Measurements from ENCODE around the gene ADAMTS17.
A peak's percentile ranks its signal among the peaks of the same experiment; 100 is the strongest.

ADAMTS17 gene

DNA sequence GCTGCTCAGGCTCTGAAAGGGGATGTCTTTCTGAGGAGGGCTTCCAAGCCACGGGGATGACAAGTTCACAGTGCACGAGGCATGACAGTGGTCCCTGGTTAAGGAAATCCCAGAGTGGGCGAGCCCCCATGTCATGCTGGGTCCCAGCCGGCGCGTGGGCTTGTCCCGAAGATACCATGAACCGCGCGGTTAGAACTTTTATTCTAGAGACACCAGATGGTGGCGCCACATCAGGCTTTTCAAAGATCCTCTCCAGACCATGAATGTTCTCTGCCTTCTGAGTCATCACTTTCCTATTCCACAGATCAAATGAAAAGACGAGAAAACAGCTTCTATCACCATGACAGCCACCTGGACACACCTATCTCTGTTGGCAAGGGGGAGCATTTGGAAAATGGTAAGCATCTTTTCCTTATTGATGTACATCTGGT lies 380.7 kb downstream of the ADAMTS17 start:
- DNase-seq = peak in 1 of 2 donors; percentile 1

DNA sequence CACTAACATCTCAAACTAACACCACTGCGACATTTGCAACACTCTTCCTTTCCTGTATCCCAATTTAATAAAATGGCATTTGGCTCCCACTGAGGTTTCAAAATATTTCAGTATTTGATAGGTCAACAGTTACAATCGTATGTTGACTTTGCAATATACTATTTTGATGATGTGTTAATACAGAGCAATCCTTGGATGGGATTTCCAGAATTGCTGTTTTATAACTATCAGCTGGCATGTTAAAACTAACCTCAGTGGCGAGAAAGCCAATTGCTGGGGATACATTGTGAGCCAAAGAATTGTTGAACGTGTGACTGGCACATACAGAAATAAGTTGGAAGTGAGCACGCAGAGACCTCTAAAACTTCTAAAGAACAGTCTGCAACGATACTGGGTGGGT lies 382.4 kb downstream of the ADAMTS17 start:
- no peak for DNase-seq

DNA sequence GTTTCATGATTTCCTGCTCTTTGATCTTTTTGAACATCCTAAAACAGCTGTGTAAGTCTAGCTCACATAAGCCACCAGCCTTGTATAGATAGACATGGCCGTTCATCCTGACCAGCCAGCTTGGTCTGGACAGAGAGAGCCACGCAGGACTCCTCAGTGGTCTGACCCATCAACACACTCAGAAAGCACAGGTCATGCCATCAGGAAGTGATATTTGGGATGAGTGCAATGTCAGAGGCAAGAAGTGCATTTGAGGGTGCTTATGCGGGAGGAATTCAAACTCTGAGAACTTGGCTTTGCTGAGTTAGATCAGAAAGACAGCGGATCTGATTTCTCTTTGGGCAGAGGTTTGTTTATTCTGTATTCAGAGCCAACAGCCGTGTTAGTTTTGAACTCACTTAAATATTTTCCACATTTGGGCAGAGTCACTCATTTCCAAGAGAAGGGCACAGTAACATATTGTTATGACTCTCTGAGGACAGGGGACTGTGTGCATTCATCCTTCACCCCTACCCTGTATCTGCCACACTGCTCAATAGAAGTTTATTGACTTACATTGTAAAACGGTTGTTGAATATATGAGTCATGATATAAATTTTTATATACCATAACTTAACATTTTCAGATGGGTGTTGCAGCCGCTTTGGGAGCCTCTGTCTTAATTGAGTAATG lies 383.2 kb downstream of the ADAMTS17 start:
- DNase-seq = no peak

DNA sequence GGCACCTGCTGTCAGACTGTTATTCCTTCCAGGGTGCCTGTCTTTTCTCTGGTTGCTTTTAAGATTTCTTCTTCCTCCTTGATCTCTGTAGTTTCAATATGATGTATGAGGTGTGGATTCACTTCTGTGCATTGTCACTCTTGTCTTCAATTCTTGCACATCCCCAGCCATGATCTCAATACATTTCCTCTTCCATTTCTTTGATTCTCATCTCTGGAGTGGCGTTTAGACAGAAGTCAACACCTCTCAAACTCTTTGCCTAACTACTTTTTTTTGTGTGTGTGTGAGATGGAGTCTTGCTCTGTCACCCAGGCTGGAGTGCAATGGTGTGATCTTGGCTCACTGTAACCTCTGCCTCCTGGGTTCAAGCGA lies 384.1 kb downstream of the ADAMTS17 start:
- DNase-seq = no peak

DNA sequence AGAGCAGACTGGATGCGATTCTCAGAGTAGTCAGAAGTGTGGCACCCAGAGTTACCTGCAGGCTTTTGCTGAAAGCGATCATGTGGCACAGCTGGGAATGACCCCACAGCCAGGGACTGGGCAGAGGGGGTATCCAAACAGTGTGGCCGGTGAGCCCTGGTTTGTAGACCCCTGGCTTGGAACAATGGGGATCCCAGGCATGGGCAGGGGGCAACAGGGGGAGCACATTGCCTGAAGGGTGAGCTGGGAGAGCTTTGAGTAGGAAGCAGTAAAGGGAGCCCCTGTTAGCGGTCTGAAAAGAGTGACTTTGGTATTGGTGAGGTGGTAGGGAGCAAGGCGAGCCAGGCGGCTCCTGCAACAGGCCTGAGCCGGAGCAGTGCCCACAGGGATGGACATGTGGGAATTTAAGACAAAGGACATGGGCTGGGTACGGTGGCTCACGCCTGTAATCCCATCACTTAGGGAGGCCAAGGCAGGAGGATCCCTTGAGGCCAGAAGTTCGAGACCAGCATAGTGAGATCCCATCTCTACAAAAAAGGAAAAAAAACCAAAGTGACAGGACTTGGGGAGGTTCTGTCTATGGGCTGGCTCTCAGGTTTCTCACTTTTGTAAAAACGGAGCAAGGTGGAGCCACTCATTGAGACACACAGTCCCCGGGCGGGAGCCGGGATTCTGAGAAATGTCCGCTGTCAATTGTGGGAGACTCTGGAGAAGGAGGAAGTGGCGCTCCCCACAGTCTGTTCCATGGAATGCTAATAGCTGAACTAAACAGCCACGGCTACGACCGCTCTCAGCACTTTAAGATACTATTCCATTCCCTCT lies 384.7 kb downstream of the ADAMTS17 start:
- no peak for DNase-seq

DNA sequence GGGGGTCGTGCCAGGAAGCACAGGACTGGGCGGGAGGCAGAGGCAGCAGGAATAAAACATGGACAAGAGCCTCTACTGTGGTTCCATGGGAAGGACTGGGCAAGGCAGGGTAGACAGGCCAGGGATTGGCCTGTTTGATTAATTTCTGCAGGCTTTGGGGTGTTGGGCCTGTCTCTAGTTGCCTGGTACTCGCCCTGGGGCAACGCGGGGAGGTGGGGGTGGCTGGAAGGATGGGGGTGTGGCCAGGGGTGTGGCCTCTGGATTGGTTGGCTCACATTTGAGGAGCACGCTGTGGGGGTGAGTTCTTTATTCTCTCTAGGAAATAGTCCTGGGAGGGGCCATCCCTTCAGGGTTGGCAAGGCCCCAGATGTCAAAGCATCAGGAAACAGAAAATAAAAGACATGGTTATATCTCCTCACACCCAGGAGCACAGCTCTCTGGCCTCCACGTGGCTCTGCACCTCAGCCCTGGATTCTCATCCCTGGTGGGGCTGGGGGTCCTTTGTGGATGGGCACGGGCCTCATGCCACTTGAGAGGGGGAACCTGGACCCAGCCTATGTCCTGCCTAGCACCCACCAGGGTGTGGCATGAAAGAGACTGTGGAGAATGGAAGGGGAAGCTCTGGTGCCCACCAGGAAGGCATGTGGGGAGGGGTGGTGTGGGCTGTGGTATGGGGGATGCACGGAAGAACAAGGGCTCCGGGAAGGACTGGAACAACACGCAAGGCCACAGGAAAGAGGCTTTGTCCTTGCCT lies 385.6 kb downstream of the ADAMTS17 start:
- no peak for DNase-seq

DNA sequence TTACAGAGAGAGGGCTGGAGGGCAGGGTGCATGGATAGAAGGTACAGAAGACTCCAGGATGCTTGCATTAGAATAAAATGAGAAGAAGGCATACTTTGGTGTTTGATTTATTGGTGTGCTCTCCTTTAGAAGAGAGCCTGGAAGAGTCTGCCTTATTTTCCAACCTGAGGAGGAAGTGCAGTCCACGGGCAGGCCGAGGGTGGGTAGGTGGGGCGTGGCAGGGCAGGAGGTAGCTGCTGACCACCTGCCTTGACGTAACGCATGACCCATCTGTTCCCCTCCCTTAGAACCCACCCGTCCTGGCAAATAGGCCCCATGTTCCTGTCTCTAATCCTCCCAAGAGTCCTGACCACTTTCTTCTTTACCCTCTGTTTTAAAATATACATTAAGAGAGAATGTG lies 386.2 kb downstream of the ADAMTS17 start:
- no peak for DNase-seq

DNA sequence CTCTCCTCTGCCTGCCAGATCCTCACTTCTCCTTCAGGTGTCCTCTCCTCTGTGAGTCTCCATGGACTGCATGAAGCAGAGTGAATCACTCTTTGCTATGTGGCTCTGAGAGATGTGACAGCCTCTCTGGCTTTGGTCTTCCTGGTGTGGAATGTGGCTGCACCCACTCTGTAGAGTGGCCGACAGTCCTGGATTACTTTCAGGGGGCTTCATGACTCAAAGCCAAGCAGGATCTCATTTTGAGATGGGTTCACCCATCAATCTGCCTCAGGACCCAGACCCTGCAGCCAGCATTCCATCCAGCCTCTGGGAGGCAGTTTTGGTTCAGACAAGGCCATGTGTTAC lies 386.6 kb downstream of the ADAMTS17 start:
- no peak for DNase-seq

DNA sequence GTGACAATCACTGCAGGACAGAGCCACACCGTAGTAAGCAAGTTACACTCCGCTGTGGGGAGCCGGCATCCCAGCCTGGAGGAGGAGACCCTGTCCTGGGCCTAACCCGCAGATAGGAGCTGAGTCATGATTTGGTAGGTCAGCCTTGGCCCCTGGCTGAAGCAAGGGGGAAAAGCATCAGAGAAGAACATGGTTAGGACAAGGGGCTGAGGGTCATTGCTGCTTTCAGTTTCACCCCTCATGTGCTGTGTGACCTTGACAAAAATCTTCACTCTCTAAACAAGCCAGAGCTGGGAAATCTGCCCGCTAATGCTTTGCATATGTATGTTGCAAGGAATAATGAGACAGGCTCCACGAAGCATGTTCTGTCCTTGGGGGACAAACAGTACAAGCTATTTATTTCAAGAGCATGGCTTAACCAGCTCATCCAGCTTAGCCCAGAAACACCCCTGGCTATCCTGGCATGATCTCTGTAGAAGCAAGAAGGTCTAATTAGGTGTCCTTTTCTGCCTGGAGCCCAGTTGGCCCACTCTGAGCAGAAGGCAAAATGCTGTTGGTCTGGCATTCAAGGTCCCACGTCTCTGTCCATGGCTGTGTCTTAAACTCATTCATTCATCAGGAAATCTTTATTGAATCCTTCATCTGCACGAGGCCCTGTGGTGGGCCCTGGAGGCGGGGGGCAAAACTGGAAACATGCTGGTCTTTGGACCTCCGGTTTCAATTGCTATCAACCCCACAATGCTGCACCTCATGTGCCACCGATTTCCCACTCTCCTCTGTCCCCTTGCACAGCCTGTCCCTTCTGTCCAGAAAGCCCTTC lies 387.2 kb downstream of the ADAMTS17 start:
- DNase-seq = no peak

DNA sequence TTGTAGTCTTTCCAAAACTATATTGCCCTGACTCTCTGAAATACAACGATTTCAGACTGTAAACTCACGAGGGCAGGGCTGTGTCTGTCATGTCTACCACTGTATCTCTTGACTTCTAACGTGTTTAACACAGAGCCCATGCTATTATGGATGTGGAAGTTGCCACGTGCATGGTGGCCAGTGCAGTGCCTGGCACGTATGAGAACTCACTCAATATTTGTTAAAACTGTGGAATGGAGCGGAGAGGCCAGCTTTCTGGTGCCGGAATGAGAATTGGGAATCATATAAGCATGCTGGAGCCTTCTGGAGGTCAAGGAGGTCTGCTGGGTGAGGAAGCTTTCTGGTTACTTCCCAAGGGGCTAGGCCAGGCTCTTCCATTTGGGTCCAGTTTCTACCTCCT lies 387.9 kb downstream of the ADAMTS17 start:
- DNase-seq = no peak

DNA sequence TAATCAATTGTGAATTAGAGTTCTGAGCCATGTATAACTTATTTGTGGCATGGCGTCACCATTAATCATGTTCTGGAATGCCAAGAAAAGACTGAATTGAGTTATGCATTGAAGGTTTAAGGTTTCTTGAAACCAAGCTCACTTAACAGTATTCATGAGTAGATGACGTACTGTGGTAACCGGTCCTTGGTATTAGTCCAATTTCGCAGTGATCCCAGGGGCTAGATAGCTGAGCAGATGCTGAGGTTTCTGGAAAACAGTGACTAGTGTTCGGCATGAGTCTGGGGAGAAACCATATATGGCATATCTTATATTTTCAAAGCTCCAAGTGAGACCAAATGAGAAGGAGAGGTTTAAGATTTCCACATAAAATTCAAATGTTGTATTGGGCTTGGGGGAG lies 390.3 kb downstream of the ADAMTS17 start:
- DNase-seq = no peak

DNA sequence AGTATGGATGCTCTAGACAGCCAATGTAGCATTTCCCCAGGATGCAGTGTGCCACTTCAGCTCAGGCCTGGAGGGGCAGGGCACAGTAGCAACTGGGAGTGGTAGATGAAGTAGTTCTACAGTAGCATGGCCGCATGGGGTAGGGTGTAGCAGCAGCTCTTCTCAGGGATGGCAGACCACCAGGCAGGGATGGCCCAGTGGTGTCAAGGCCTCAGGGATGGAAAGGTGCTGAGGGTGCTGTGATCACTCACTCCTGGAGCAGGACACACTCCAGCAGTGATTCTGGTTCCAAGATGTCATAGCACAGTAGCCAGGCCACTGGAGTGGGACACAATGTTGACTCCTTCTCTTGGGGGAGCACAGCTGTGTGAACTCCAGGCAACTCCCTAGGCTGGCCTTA lies 397.6 kb downstream of the ADAMTS17 start:
- no peak for DNase-seq

DNA sequence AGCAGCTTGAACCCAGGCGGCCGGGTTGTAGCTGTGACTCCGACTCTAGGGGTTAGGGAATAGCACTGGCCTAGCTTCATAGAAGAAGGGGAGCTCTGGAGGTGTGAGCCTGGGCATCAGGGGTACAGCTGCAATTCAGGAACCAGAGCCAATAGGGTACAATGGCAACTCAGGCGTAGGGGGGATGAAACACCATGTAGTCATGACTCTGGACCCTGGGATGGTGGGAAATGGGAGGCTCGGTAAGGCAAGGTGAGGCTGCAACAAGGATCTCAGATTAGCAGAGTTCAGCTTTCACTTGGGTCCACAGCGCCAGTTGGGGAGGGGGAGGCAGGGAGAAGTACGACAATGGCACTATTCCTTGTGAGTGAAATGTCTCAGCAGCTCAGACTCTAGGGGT lies 398.3 kb downstream of the ADAMTS17 start:
- DNase-seq = no peak

DNA sequence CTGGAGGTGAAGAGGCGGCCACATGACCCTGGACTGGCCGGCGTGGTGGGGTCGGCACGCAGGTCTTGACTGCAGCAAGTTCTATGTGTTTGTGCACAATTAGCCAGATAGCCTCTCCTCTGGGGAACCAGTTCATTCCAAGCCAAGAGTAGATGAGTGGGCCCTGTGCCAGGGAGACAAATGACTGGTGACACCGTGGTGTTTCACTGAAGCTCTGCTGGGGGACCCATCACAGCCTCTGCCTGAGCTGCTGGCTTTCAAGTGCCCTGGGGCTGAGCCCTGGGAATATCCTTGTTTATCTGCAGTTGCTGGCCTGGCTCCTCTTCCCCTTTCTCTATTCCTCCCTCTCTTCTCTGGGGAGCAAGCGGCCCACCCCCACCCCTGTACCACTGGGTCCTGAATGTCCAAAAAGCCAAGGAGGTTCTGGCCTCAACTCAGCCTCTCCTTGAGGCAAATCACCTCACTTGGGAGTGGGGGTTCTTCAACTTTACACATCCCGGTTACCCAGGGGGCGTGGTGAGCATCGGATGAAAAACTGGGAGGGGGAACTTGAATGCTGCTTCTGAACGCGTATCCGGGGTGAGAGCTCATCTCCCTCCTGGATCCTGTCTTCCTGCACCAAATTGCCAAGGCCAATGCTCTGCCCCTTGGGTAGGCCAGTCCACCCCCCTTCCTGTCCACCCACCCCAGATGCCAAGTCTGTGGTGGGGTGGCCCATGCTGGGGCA lies 408.9 kb downstream of the ADAMTS17 start:
- DNase-seq = no peak

DNA sequence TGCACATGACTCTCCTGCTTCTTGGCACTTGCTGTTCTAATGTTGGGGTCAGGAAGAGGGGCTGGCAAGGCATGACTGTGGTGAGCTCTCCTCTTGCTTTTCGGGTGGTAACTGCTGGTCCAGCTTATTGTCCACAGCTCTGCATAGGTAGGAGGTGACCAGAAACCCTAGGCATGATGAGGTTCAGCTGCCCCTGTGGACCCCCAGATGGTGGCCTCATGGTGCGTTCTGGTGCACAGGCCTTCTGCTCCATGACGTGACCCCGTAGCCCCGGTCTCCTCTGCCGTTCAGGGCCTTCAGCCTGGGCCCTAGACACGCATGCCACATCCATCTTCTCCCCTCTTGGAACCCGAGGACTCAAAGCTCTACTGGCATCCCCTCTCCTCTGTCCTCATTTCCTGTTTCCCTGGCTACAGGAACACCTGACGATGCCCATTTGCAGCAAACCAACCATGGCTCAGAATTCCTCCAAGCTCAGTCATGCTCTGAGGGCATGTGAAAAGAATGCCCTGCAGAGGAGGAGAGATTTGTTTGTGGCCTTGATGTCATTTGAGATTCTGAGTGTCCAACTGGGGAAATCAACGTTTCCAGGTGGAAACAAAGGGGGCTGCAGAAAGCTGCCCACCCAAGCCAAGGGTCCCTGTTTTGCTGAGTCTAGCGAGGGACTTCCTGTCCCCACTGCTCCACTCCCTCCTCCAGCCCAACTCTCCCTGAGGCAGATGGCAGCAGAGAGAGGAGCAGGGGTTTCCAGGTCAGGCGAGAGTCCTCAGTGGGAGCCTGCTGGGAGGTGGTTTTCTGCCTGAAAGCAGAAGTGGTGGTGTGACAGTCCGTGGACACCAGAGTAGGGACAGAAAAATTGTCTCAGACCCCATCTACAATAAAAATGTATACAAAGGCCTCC lies 409.8 kb downstream of the ADAMTS17 start:
- DNase-seq = no peak

DNA sequence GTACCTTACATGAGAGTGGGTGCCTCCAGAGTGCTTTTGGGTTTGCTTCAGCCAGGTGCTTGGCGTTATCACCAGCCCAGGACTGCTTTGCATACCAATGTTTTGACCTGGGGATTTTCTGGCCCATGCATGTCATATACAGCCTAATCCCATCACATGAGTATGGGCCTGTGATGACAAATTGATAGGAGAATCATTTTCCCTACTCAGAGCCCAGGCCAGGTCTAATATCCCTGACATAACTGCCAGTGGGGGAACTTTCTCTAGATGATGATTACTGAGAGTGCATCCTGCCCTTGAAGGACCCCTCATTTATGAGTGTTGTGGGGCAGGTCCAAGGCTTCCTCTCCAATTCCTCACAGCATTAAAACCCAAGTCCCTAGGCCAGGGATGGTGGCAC lies 411.1 kb downstream of the ADAMTS17 start:
- no peak for DNase-seq

DNA sequence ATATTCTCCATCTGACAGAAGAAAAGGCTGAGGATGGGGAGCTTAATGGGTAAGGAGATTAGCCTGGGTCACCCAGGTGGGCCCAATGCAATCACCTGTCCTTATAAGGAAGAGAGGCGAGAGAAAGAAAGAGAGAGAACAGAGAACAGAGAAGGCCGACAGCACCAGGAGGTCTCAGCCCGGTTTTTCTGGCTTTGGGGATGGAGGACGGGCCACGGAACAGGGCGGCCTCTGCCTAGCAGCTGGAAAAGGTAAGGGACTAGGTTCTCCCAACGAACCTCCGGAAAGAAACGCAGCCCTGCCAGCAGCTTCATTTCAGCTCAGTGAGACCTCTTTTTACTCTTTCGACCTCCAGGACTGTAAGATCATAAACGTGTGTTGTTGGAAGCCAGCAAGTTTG lies 412.5 kb downstream of the ADAMTS17 start:
- no peak for DNase-seq

DNA sequence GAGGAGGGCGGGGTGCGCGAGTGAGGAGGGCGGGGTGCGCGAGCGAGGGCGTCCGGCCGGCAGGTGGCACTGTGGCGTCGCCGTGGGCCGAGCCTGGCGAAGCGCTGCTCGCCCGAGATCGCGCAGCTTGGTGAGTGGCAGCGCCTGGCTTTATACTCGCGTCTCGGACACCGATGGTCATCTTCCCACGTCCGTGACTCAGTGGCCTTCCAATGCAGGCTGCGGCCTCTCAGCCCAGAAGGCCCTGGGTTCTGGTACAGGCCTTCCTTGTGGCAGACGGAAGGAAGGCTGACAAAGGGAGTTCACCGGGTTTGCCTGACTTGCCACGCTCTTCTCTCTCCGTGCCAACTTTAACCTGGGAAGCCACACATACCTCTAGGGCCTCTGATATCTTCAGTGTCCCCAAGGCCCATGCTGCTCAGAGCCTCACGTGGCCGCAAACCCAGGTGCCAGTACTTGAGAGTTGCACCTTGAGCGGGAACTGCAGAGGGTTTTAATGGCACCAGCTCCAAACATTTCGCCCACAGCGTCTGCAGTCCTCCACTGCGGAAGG lies 413.3 kb downstream of the ADAMTS17 start:
- peak; percentile 87 to 90 for DNase-seq

DNA sequence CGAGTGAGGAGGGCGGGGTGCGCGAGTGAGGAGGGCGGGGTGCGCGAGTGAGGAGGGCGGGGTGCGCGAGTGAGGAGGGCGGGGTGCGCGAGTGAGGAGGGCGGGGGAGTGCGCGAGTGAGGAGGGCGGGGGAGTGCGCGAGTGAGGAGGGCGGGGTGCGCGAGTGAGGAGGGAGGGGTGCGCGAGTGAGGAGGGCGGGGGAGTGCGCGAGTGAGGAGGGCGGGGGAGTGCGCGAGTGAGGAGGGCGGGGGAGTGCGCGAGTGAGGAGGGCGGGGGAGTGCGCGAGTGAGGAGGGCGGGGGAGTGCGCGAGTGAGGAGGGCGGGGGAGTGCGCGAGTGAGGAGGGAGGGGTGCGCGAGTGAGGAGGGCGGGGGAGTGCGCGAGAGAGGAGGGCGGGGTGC lies 415.2 kb downstream of the ADAMTS17 start:
- peak; percentile 64 to 68 for DNase-seq

DNA sequence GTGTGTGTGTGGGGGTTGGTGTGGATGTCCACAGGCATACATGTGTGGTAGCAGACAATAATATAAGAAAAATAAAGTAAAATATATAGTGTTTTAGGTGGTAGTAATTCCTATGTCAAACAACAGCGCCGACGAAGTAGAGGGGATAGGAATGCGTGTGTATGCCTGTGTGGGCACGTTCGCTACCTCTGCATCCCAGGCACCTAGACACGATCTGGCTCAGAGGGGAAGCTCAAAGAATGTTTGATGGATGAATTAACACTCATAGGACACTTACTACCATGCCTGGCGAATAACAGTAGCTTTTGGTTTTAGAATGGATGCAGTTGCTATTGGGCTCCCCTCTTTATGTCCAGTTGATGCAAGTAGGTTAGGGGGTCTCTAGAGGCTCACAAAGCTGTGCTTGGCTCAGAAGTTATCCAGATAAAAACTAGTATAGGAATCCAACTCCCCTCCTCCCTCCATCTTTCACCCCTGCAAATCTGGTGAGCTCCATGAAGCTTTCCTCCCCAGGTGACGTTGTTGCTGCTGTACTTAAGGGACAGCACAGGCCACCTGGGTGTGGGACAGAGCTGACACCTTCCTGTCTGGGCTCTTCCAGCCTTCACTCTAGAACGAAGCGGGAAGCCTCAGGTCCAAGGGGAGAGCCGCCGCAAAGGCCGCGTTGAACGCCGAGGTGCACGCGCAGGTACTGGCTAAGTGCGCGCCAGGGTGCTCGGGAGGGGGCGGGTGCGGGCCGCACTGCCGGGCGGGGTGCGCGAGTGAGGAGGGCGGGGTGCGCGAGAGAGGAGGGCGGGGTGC lies 415.9 kb downstream of the ADAMTS17 start:
- peak; percentile 84 for DNase-seq
